ENCODE results near the gene TRIM2. TPM values are rescaled to one million over a fixed set of nuclear protein-coding genes. Genes with fewer than 3 reads are reported as not detected.

Gene TRIM2
- polyA plus RNA-seq, 4 donors: 17.8 to 107 (median 22.1) TPM

- no peak overlapping the region for H3K4me3 ChIP-seq (ENCODE audit: low read depth in 1 of 3, low read length in 3 of 3)
- no peaks in the 10 kb centered on the region for H3K27me3 ChIP-seq (ENCODE audit: control insufficient read depth in 3 of 3, insufficient read depth in 3 of 3, low read length in 3 of 3)
- WGBS, 3 donors: 85 to 95% (median 91%) methylated on average over 8 of the region's 8 CpGs
- peaks cover 0 to 12% of the 10 kb centered on the region in 2 donors for H3K9me3 ChIP-seq (ENCODE audit: control insufficient read depth in 2 of 2, insufficient read depth in 1 of 2, low read depth in 1 of 2, low read length in 1 of 2)
- no peaks in the 10 kb centered on the region for H3K4me1 ChIP-seq (ENCODE audit: control insufficient read depth in 3 of 3, insufficient read depth in 2 of 3, low read depth in 1 of 3, low read length in 2 of 3)
- no peak for FAIRE-seq
- H3K27ac ChIP-seq (ENCODE audit: low read depth in 1 of 3, low read length in 2 of 3): no peak overlapping the region
- DNase-seq: no peak
- H3K36me3 ChIP-seq (ENCODE audit: control insufficient read depth in 3 of 3, insufficient read depth in 2 of 3, low read depth in 1 of 3, low read length in 3 of 3): peaks cover 3 to 52% (median 3%) of the 10 kb centered on the region in 3 donors
Measured at GRCh38 chr4:153297116-153297515, 92.9 kb downstream of the TRIM2 start.

DNA sequence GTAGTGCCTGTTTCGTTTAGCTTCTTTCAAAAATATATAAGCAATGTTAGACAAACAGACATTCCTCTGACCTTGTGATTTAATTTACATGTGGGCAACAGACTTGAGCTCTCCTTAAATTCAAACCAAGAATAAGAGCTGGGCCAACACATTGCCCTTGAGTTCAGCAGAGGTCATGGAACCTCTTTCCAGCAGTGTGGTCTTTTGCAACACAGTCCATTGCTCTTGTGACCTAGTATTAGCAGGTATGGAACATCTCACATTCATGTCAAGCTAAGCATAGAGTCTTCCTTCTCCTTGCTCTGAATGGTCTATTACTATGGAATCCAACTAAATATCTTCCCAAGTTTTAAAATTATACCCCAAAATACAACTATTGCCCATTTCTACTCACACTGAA is 106.5 kb downstream of the TRIM2 start:
- no peak overlapping the region for H3K4me3 ChIP-seq (ENCODE audit: low read depth in 1 of 3, low read length in 3 of 3)
- 82 to 93% (median 86%) methylated on average over 1 of the region's 1 CpG for WGBS, 3 donors
- H3K27me3 ChIP-seq (ENCODE audit: control insufficient read depth in 3 of 3, insufficient read depth in 3 of 3, low read length in 3 of 3): no peaks in the 10 kb centered on the region
- H3K27ac ChIP-seq (ENCODE audit: low read depth in 1 of 3, low read length in 2 of 3): no peak overlapping the region
- no peak for DNase-seq
- H3K9me3 ChIP-seq (ENCODE audit: control insufficient read depth in 2 of 2, insufficient read depth in 1 of 2, low read depth in 1 of 2, low read length in 1 of 2): no peaks in the 10 kb centered on the region
- no peaks in the 10 kb centered on the region for H3K4me1 ChIP-seq (ENCODE audit: control insufficient read depth in 3 of 3, insufficient read depth in 2 of 3, low read depth in 1 of 3, low read length in 2 of 3)
- peaks cover 0 to 31% (median 3%) of the 10 kb centered on the region in 3 donors for H3K36me3 ChIP-seq (ENCODE audit: control insufficient read depth in 3 of 3, insufficient read depth in 2 of 3, low read depth in 1 of 3, low read length in 3 of 3)
- FAIRE-seq: no peak

DNA sequence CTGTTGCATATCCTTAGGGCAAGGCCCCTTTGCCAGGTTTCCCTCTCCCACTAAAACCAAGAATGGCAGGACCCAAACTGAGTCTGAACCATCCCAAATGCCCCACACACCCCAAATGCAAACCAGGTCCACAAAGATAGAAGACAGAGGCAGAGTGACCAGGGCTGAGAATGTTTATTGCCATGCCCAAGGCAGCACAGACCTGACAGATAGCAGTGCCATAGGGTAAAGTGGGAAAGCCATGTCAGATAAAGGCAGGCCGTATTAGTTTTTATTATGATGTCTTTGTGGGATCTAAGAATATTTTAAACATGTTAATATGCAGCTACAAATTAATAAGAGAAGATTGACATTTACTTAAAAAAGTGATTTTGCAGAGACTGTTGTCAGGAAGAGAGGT is 110.7 kb downstream of the TRIM2 start:
- H3K27me3 ChIP-seq (ENCODE audit: control insufficient read depth in 3 of 3, insufficient read depth in 3 of 3, low read length in 3 of 3): no peaks in the 10 kb centered on the region
- WGBS, 3 donors: 87 to 96% (median 91%) methylated on average over 1 of the region's 1 CpG
- H3K4me1 ChIP-seq (ENCODE audit: control insufficient read depth in 3 of 3, insufficient read depth in 2 of 3, low read depth in 1 of 3, low read length in 2 of 3): no peaks in the 10 kb centered on the region
- no peak overlapping the region for H3K4me3 ChIP-seq (ENCODE audit: low read depth in 1 of 3, low read length in 3 of 3)
- no peak for DNase-seq
- peaks cover 0 to 25% (median 6%) of the 10 kb centered on the region in 3 donors for H3K36me3 ChIP-seq (ENCODE audit: control insufficient read depth in 3 of 3, insufficient read depth in 2 of 3, low read depth in 1 of 3, low read length in 3 of 3)
- H3K27ac ChIP-seq (ENCODE audit: low read depth in 1 of 3, low read length in 2 of 3): no peak overlapping the region
- no peaks in the 10 kb centered on the region for H3K9me3 ChIP-seq (ENCODE audit: control insufficient read depth in 2 of 2, insufficient read depth in 1 of 2, low read depth in 1 of 2, low read length in 1 of 2)
- no peak for FAIRE-seq

DNA sequence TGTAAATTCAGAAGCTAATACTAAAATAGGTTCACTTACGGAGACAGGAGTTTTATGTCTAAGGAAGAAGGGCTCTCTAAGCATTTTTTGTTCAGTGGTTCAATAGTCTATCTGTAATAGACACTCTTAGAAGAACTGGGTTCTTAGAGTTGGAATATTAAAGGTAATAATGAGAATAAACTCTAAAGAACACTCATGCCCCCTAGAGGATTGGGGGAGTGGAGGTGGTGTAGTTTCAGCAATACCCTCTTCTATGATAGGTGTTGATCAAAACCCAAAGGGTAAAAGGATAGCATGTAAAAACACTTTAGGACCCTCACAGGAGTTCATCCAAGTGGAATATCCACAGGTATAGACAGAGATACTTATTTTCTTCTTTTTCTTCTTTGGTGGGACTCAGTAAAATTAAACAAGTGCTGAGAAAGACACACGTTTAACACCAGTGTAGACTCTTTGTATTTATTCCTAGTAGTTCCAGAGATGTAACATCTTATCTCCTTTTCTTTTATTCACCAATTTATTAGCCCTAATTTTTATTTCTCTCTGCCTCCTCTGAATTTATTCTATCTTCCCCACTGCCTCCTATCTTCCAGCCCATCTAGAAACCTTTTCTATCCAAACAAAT is 114.6 kb downstream of the TRIM2 start:
- FAIRE-seq (peak; percentile 23), DNase-seq (peak; percentile 54 to 62)
- H3K4me3 ChIP-seq (ENCODE audit: low read depth in 1 of 3, low read length in 3 of 3): no peak overlapping the region
- H3K36me3 ChIP-seq (ENCODE audit: control insufficient read depth in 3 of 3, insufficient read depth in 2 of 3, low read depth in 1 of 3, low read length in 3 of 3): peaks cover 0 to 42% (median 9%) of the 10 kb centered on the region in 3 donors
- H3K27me3 ChIP-seq (ENCODE audit: control insufficient read depth in 3 of 3, insufficient read depth in 3 of 3, low read length in 3 of 3): no peaks in the 10 kb centered on the region
- WGBS, 3 donors: 67 to 83% (median 74%) methylated on average over 2 of the region's 2 CpGs
- H3K27ac ChIP-seq (ENCODE audit: low read depth in 1 of 3, low read length in 2 of 3): no peak overlapping the region
- no peaks in the 10 kb centered on the region for H3K9me3 ChIP-seq (ENCODE audit: control insufficient read depth in 2 of 2, insufficient read depth in 1 of 2, low read depth in 1 of 2, low read length in 1 of 2)
- H3K4me1 ChIP-seq (ENCODE audit: control insufficient read depth in 3 of 3, insufficient read depth in 2 of 3, low read depth in 1 of 3, low read length in 2 of 3): peaks cover 0 to 5% (median 0%) of the 10 kb centered on the region in 3 donors

- Histone ChIP-seq H3K9me3 (ENCODE audit: control insufficient read depth in 2 of 2, insufficient read depth in 1 of 2, low read depth in 1 of 2, low read length in 1 of 2) (no peaks in the 10 kb centered on the region), H3K27me3 (ENCODE audit: control insufficient read depth in 3 of 3, insufficient read depth in 3 of 3, low read length in 3 of 3) (no peaks in the 10 kb centered on the region), H3K4me3 (ENCODE audit: low read depth in 1 of 3, low read length in 3 of 3) (no peak overlapping the region), H3K36me3 (ENCODE audit: control insufficient read depth in 3 of 3, insufficient read depth in 2 of 3, low read depth in 1 of 3, low read length in 3 of 3) (peaks cover 4 to 35% (median 7%) of the 10 kb centered on the region in 3 donors), H3K27ac (ENCODE audit: low read depth in 1 of 3, low read length in 2 of 3) (no peak overlapping the region), H3K4me1 (ENCODE audit: control insufficient read depth in 3 of 3, insufficient read depth in 2 of 3, low read depth in 1 of 3, low read length in 2 of 3) (peaks cover 0 to 5% (median 0%) of the 10 kb centered on the region in 3 donors)
- no peak for FAIRE-seq
- WGBS, 3 donors: 72 to 83% (median 80%) methylated on average over 6 of the region's 6 CpGs
- no peak for DNase-seq
Measured at GRCh38 chr4:153322791-153323190, 118.5 kb downstream of the TRIM2 start.

DNA sequence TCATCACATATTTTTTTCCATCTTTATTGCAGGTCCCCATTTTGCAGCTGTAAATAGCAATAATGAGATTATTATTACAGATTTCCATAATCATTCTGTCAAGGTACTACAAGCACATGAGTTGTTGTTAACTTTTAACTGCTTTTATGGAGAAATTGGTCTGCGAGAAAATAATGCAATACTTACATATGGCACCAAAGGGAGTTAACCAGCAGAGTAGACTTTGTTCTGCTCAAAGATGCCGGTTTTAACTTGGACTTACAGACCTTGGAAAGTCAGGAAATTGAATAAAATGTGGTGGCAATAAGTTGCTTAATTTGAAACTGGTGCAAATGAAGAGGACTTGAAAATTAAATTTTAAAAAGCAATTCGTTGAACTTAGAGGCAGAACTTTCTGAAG is 119.8 kb downstream of the TRIM2 start:
- DNase-seq (peak in 1 of 2 donors; percentile 61), FAIRE-seq (no peak)
- WGBS, 3 donors: 67 to 82% (median 80%) methylated on average over 3 of the region's 3 CpGs
- Histone ChIP-seq H3K27ac (ENCODE audit: low read depth in 1 of 3, low read length in 2 of 3) (no peak overlapping the region), H3K36me3 (ENCODE audit: control insufficient read depth in 3 of 3, insufficient read depth in 2 of 3, low read depth in 1 of 3, low read length in 3 of 3) (peaks cover 4 to 35% (median 11%) of the 10 kb centered on the region in 3 donors), H3K27me3 (ENCODE audit: control insufficient read depth in 3 of 3, insufficient read depth in 3 of 3, low read length in 3 of 3) (no peaks in the 10 kb centered on the region), H3K4me1 (ENCODE audit: control insufficient read depth in 3 of 3, insufficient read depth in 2 of 3, low read depth in 1 of 3, low read length in 2 of 3) (peaks cover 0 to 5% (median 0%) of the 10 kb centered on the region in 3 donors), H3K9me3 (ENCODE audit: control insufficient read depth in 2 of 2, insufficient read depth in 1 of 2, low read depth in 1 of 2, low read length in 1 of 2) (no peaks in the 10 kb centered on the region), H3K4me3 (ENCODE audit: low read depth in 1 of 3, low read length in 3 of 3) (no peak overlapping the region)

DNA sequence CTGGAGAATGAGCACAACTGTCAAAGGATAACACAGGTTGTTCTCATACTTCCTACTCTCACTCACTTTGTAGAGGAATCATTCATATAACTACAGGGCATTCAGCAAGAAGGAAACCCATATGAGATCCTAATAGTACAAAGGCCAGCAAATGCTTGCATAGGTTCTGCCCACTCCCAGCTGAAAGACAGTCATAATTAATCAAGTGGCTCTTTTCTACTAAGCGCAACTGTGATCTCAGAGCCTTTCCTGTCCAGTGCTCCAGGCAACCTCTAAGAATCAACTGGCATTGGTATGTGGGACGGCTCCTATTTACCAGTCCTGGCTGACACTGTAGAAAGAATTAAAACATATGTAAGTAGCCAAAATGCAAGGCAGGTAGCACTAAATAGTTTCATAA is 121.3 kb downstream of the TRIM2 start:
- WGBS, 3 donors: 91 to 95% (median 95%) methylated on average over 2 of the region's 2 CpGs
- peaks cover 4 to 34% (median 9%) of the 10 kb centered on the region in 3 donors for H3K36me3 ChIP-seq (ENCODE audit: control insufficient read depth in 3 of 3, insufficient read depth in 2 of 3, low read depth in 1 of 3, low read length in 3 of 3)
- peaks cover 0 to 5% (median 0%) of the 10 kb centered on the region in 3 donors for H3K4me1 ChIP-seq (ENCODE audit: control insufficient read depth in 3 of 3, insufficient read depth in 2 of 3, low read depth in 1 of 3, low read length in 2 of 3)
- FAIRE-seq (no peak), DNase-seq (no peak)
- H3K9me3 ChIP-seq (ENCODE audit: control insufficient read depth in 2 of 2, insufficient read depth in 1 of 2, low read depth in 1 of 2, low read length in 1 of 2): no peaks in the 10 kb centered on the region
- no peak overlapping the region for H3K27ac ChIP-seq (ENCODE audit: low read depth in 1 of 3, low read length in 2 of 3)
- no peaks in the 10 kb centered on the region for H3K27me3 ChIP-seq (ENCODE audit: control insufficient read depth in 3 of 3, insufficient read depth in 3 of 3, low read length in 3 of 3)
- no peak overlapping the region for H3K4me3 ChIP-seq (ENCODE audit: low read depth in 1 of 3, low read length in 3 of 3)

GRCh38 chr4:153326513-153326912 is 122.3 kb downstream of the TRIM2 start:
- no peaks in the 10 kb centered on the region for H3K9me3 ChIP-seq (ENCODE audit: control insufficient read depth in 2 of 2, insufficient read depth in 1 of 2, low read depth in 1 of 2, low read length in 1 of 2)
- FAIRE-seq: no peak
- H3K4me3 ChIP-seq (ENCODE audit: low read depth in 1 of 3, low read length in 3 of 3): no peak overlapping the region
- H3K36me3 ChIP-seq (ENCODE audit: control insufficient read depth in 3 of 3, insufficient read depth in 2 of 3, low read depth in 1 of 3, low read length in 3 of 3): peaks cover 4 to 33% (median 9%) of the 10 kb centered on the region in 3 donors
- H3K27ac ChIP-seq (ENCODE audit: low read depth in 1 of 3, low read length in 2 of 3): no peak overlapping the region
- peaks cover 0 to 5% (median 0%) of the 10 kb centered on the region in 3 donors for H3K4me1 ChIP-seq (ENCODE audit: control insufficient read depth in 3 of 3, insufficient read depth in 2 of 3, low read depth in 1 of 3, low read length in 2 of 3)
- no peak for DNase-seq
- no peaks in the 10 kb centered on the region for H3K27me3 ChIP-seq (ENCODE audit: control insufficient read depth in 3 of 3, insufficient read depth in 3 of 3, low read length in 3 of 3)
- 77 to 90% (median 87%) methylated on average over 11 of the region's 11 CpGs for WGBS, 3 donors

DNA sequence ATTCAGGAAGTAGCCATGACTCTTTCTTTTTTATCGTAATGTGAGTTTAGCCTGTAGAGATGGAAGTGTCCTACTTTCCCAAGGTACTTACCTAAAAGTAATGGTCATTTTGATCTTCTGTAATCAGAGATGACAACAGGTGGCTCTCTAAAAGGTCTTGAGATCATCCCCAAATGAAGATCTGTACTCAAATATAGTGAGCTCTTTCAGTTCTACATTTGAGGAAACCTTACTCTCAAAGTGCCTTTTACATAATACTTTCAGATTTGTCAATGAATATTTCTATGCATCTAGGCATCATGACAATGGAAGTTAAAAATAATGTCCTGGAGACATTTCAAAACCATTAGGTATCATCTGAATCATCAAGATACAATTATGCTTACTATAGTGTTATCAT is 123.0 kb downstream of the TRIM2 start:
- Histone ChIP-seq H3K27ac (ENCODE audit: low read depth in 1 of 3, low read length in 2 of 3) (no peak overlapping the region), H3K4me1 (ENCODE audit: control insufficient read depth in 3 of 3, insufficient read depth in 2 of 3, low read depth in 1 of 3, low read length in 2 of 3) (peaks cover 0 to 5% (median 0%) of the 10 kb centered on the region in 3 donors), H3K36me3 (ENCODE audit: control insufficient read depth in 3 of 3, insufficient read depth in 2 of 3, low read depth in 1 of 3, low read length in 3 of 3) (peaks cover 4 to 29% (median 9%) of the 10 kb centered on the region in 3 donors), H3K27me3 (ENCODE audit: control insufficient read depth in 3 of 3, insufficient read depth in 3 of 3, low read length in 3 of 3) (no peaks in the 10 kb centered on the region), H3K9me3 (ENCODE audit: control insufficient read depth in 2 of 2, insufficient read depth in 1 of 2, low read depth in 1 of 2, low read length in 1 of 2) (no peaks in the 10 kb centered on the region), H3K4me3 (ENCODE audit: low read depth in 1 of 3, low read length in 3 of 3) (no peak overlapping the region)
- FAIRE-seq (no peak), DNase-seq (no peak)
- WGBS, 3 donors: 84 to 91% (median 86%) methylated on average over 1 of the region's 1 CpG
